Parathyroid adenoma (tissue), 2 donors: ENCODE measurements around the gene HYCC2.
A peak's percentile ranks its signal among the peaks of the same experiment; 100 is the strongest.

Source experiments
- H2AFZ ChIP-seq: fragments of 300-600 bp; sonication (generic); one replicate; pipeline ENCODE4 v1.7.0; 2017; ENCODE audit warnings: antibody characterized with exemption, mild to moderate bottlenecking
- H3K27ac ChIP-seq: fragments of 300-600 bp; sonication (generic); one replicate; pipeline ENCODE4 v1.7.0; 2017
- H3K27me3 ChIP-seq: fragments of 300-600 bp; sonication (generic); one replicate; pipeline ENCODE4 v1.7.0; 2017; ENCODE audit warnings: low read length; ENCODE audit not compliant: control insufficient read depth, insufficient read depth
- H3K36me3 ChIP-seq: fragments of 300-600 bp; sonication (generic); one replicate; pipeline ENCODE4 v1.7.0; 2017; ENCODE audit warnings: low read length; ENCODE audit not compliant: control insufficient read depth, insufficient read depth
- H3K4me1 ChIP-seq: fragments of 300-600 bp; sonication (generic); one replicate; pipeline ENCODE4 v1.7.0; 2017; ENCODE audit warnings: control low read depth
- H3K4me2 ChIP-seq: fragments of 300-600 bp; sonication (generic); one replicate; pipeline ENCODE4 v1.7.0; 2017; ENCODE audit warnings: low read length
- H3K4me3 ChIP-seq: fragments of 300-600 bp; sonication (generic); one replicate; pipeline ENCODE4 v1.7.0; 2017; ENCODE audit warnings: low read depth, low read length
- H3K79me2 ChIP-seq: fragments of 300-600 bp; sonication (generic); one replicate; pipeline ENCODE4 v1.7.0; 2017; ENCODE audit warnings: control low read depth
- H3K9ac ChIP-seq: fragments of 300-600 bp; sonication (generic); one replicate; pipeline ENCODE4 v1.7.0; 2017; ENCODE audit warnings: mild to moderate bottlenecking
- H3K9me3 ChIP-seq: fragments of 300-600 bp; sonication (generic); one replicate; pipeline ENCODE4 v1.7.0; 2017; ENCODE audit warnings: low read length; ENCODE audit not compliant: control insufficient read depth
- CTCF ChIP-seq: fragments of 300-600 bp; sonication (generic); IDR thresholded peaks from one replicate; pipeline ENCODE4 v1.7.0; 2017; ENCODE audit warnings: antibody characterized with exemption, mild to moderate bottlenecking
- donor health status: primary hyperparathyroidism.

The HYCC2 gene

GRCh38 chr2:201074996-201075395, 3.5 kb upstream of the HYCC2 start:
- Histone ChIP-seq H3K4me1 (no peaks in the 10 kb centered on the region), H3K36me3 (no peaks in the 10 kb centered on the region), H3K9me3 (no peaks in the 10 kb centered on the region)

GRCh38 chr2:201073071-201073470, 1.6 kb upstream of the HYCC2 start:
- Histone ChIP-seq H3K4me2 (no peak overlapping the region), H3K4me1 (no peaks in the 10 kb centered on the region), H3K79me2 (peaks cover 32% of the 10 kb centered on the region), H3K4me3 (no peak overlapping the region), H3K36me3 (no peaks in the 10 kb centered on the region), H3K9me3 (no peaks in the 10 kb centered on the region), H2AFZ (no peak overlapping the region), H3K27me3 (no peaks in the 10 kb centered on the region), H3K27ac (no peak overlapping the region), H3K9ac (no peak overlapping the region)
- no peak for TF ChIP-seq CTCF

More at GRCh38 chr2:201074996-201075395, 3.5 kb upstream of the HYCC2 start:
- no peak overlapping the region for H3K4me3 ChIP-seq
- H3K9ac ChIP-seq, result no peak overlapping the region
- peaks cover 24% of the 10 kb centered on the region for H3K79me2 ChIP-seq
- H3K27me3 ChIP-seq, result no peaks in the 10 kb centered on the region
- no peak for TF ChIP-seq CTCF
- no peak overlapping the region for H2AFZ ChIP-seq
- no peak overlapping the region for H3K4me2 ChIP-seq
- no peak overlapping the region for H3K27ac ChIP-seq

GRCh38 chr2:201072201-201072530, 695 bp upstream of the HYCC2 start:
- Histone ChIP-seq H3K27me3 (no peaks in the 10 kb centered on the region), H3K27ac (peak overlapping the region; percentile 95), H3K9me3 (no peaks in the 10 kb centered on the region), H3K4me1 (no peaks in the 10 kb centered on the region), H2AFZ (peak overlapping the region; percentile 98), H3K4me3 (peak overlapping the region; percentile 100), H3K4me2 (peak overlapping the region; percentile 98), H3K79me2 (peaks cover 36% of the 10 kb centered on the region), H3K36me3 (no peaks in the 10 kb centered on the region), H3K9ac (peak overlapping the region; percentile 54)
- no peak for TF ChIP-seq CTCF

- H3K27ac ChIP-seq, result peak overlapping the region; percentile 95
Observed at GRCh38 chr2:201070948-201071478, 458 bp downstream of the HYCC2 start.

More at GRCh38 chr2:201070948-201071478, 458 bp downstream of the HYCC2 start:
- Histone ChIP-seq H3K9ac (peak overlapping the region; percentile 54), H3K4me2 (peak overlapping the region; percentile 98), H3K79me2 (peaks cover 42% of the 10 kb centered on the region), H3K9me3 (no peaks in the 10 kb centered on the region), H2AFZ (peak overlapping the region; percentile 98), H3K36me3 (no peaks in the 10 kb centered on the region), H3K27me3 (no peaks in the 10 kb centered on the region), H3K4me1 (no peaks in the 10 kb centered on the region), H3K4me3 (peak overlapping the region; percentile 100)
- no peak for TF ChIP-seq CTCF
